WI38 (cell line): ENCODE data around the gene DLEU7.

Experiments used
- H3K4me3 ChIP-seq: 2 replicates; pipeline ENCODE4 v1.5.1; 2011; ENCODE audit warnings: low read depth, mild to moderate bottlenecking, control low read depth, low read length
- TF ChIP-seq, protein P1 (sequence below): IDR thresholded peaks from 2 replicates; pipeline ENCODE4 v1.5.1; 2012; ENCODE audit warnings: low read depth, mild to moderate bottlenecking, control low read depth, low read length

Gene DLEU7

GRCh38 chr13:50883728-50884127 lies 40.2 kb upstream of the DLEU7 start:
- TF ChIP-seq, protein P1, sequence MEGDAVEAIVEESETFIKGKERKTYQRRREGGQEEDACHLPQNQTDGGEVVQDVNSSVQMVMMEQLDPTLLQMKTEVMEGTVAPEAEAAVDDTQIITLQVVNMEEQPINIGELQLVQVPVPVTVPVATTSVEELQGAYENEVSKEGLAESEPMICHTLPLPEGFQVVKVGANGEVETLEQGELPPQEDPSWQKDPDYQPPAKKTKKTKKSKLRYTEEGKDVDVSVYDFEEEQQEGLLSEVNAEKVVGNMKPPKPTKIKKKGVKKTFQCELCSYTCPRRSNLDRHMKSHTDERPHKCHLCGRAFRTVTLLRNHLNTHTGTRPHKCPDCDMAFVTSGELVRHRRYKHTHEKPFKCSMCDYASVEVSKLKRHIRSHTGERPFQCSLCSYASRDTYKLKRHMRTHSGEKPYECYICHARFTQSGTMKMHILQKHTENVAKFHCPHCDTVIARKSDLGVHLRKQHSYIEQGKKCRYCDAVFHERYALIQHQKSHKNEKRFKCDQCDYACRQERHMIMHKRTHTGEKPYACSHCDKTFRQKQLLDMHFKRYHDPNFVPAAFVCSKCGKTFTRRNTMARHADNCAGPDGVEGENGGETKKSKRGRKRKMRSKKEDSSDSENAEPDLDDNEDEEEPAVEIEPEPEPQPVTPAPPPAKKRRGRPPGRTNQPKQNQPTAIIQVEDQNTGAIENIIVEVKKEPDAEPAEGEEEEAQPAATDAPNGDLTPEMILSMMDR, result no peak
- no peak overlapping the region for H3K4me3 ChIP-seq

GRCh38 chr13:50882816-50883435 lies 39.4 kb upstream of the DLEU7 start:
- H3K4me3 ChIP-seq, result no peak overlapping the region
- TF ChIP-seq, protein P1, result no peak

- no peak overlapping the region for H3K4me3 ChIP-seq
- TF ChIP-seq, protein P1, result no peak
These were observed 30.5 kb upstream of the DLEU7 start for GRCh38 chr13:50873991-50874390.

GRCh38 chr13:50873467-50873866 lies 30.0 kb upstream of the DLEU7 start:
- TF ChIP-seq, protein P1, result no peak
- H3K4me3 ChIP-seq, result no peak overlapping the region

- TF ChIP-seq, protein P1, result no peak
- H3K4me3 ChIP-seq, result no peak overlapping the region
These were observed 27.9 kb upstream of the DLEU7 start for GRCh38 chr13:50871405-50871804.

- TF ChIP-seq, protein P1, result no peak
- no peak overlapping the region for H3K4me3 ChIP-seq
These were observed 24.1 kb upstream of the DLEU7 start for GRCh38 chr13:50867637-50867945.

GRCh38 chr13:50866817-50867636 lies 23.5 kb upstream of the DLEU7 start:
- TF ChIP-seq, protein P1, result no peak
- no peak overlapping the region for H3K4me3 ChIP-seq
